HG02798 (cell line): ENCODE data around the gene SBF1.
"Not testable (repeated sequence)": the region's sequence is repeated elsewhere in the genome, so short reads cannot be mapped to it uniquely, and the experiment has no call there.

Experiments
- ATAC-seq: cut with Tn5 transposase; IDR thresholded peaks from one replicate; pipeline ENCODE4 v1.9.1; 2021; ENCODE audit warnings: mild to moderate bottlenecking; ENCODE audit not compliant: unreplicated experiment, poor library complexity

Gene SBF1

GRCh38 chr22:50474710-50475651 is at the start of gene SBF1:
SBF1 (minus strand) TSS chr22:50475035; CDS start chr22:50474840, 195 bp downstream.
- ATAC-seq = peak; percentile 85

- ATAC-seq = no peak
Measured at GRCh38 chr22:50523806-50524675, 49.2 kb upstream of the SBF1 start.

- no peak for ATAC-seq
Measured at GRCh38 chr22:50523458-50523805, 48.6 kb upstream of the SBF1 start.

- no peak for ATAC-seq
Measured at GRCh38 chr22:50522806-50523438, 48.1 kb upstream of the SBF1 start.

GRCh38 chr22:50522208-50522805 is 47.5 kb upstream of the SBF1 start:
- ATAC-seq = no peak

GRCh38 chr22:50521710-50522109 is 46.9 kb upstream of the SBF1 start:
- ATAC-seq = no peak

GRCh38 chr22:50520826-50521453 is 46.1 kb upstream of the SBF1 start:
- ATAC-seq = no peak

GRCh38 chr22:50520184-50520583 is 45.3 kb upstream of the SBF1 start:
- not testable (repeated sequence) for ATAC-seq

- no peak for ATAC-seq
Measured at GRCh38 chr22:50519151-50519550, 44.3 kb upstream of the SBF1 start.

- ATAC-seq = no peak
Measured at GRCh38 chr22:50518606-50519005, 43.8 kb upstream of the SBF1 start.

- no peak for ATAC-seq
Measured at GRCh38 chr22:50517495-50518260, 42.8 kb upstream of the SBF1 start.

- ATAC-seq = no peak
Measured at GRCh38 chr22:50516891-50517290, 42.1 kb upstream of the SBF1 start.

- no peak for ATAC-seq
Measured at GRCh38 chr22:50516068-50516467, 41.2 kb upstream of the SBF1 start.

GRCh38 chr22:50513175-50513574 is 38.3 kb upstream of the SBF1 start:
- no peak for ATAC-seq

GRCh38 chr22:50508897-50509296 is 34.1 kb upstream of the SBF1 start:
- no peak for ATAC-seq

- ATAC-seq = peak; percentile 81
Measured at GRCh38 chr22:50507991-50508884, 33.4 kb upstream of the SBF1 start, which contains the start of gene NCAPH2. NCAPH2 (plus strand) TSS chr22:50508224; CDS start chr22:50508338, 114 bp downstream.

GRCh38 chr22:50507421-50507990 is 32.7 kb upstream of the SBF1 start, which contains the start of gene LMF2:
LMF2 (minus strand) TSS chr22:50507702; CDS start chr22:50507675, 27 bp downstream.
- ATAC-seq = peak; percentile 68
